ENCODE results near the gene PRRC1.

- TF ChIP-seq CTCF (IDR thresholded peaks at IDR 0.05; ENCODE audit: poor library complexity) (peak; percentile 83), EZH2 (IDR thresholded peaks at IDR 0.05; ENCODE audit: borderline replicate concordance) (no peak)
Measured at GRCh38 chr5:127564002-127564769, 46.7 kb downstream of the PRRC1 start.

Data from hepatocyte (in vitro differentiated cells).